Loucy (cell line): ENCODE data around the gene CDRT4.

Experiments
- H2AFZ ChIP-seq: fragments of 200-600 bp; sonication (generic); 2 replicates; pipeline ENCODE4 v1.6.0; 2016; ENCODE audit warnings: antibody characterized with exemption, mild to moderate bottlenecking, low read length, moderate library complexity
- H3F3A ChIP-seq: fragments of 200-600 bp; 2 replicates; pipeline ENCODE4 v1.6.0; 2016; ENCODE audit warnings: antibody characterized with exemption, low read depth, mild to moderate bottlenecking
- H3K27me3 ChIP-seq: fragments of 200-600 bp; sonication (generic); 2 replicates; pipeline ENCODE4 v1.6.1; 2014; ENCODE audit warnings: low read length, mild to moderate bottlenecking; ENCODE audit not compliant: insufficient read depth, poor library complexity, severe bottlenecking
- H3K36me3 ChIP-seq: fragments of 200-600 bp; sonication (generic); 2 replicates; pipeline ENCODE4 v1.6.1; 2016; ENCODE audit warnings: low read length; ENCODE audit not compliant: insufficient read depth
- H3K4me1 ChIP-seq: fragments of 200-600 bp; sonication (generic); 2 replicates; pipeline ENCODE4 v1.5.1; 2014; ENCODE audit warnings: low read length, mild to moderate bottlenecking; ENCODE audit not compliant: insufficient read depth, poor library complexity, severe bottlenecking
- H3K4me2 ChIP-seq: fragments of 200-600 bp; sonication (generic); 2 replicates; pipeline ENCODE4 v1.6.0; 2014; ENCODE audit warnings: antibody characterized with exemption, low read length, low read depth, mild to moderate bottlenecking; ENCODE audit not compliant: poor library complexity, severe bottlenecking
- H3K4me3 ChIP-seq: fragments of 200-600 bp; sonication (generic); 2 replicates; pipeline ENCODE4 v1.5.1; 2014; ENCODE audit warnings: low read length, mild to moderate bottlenecking, mixed read lengths; ENCODE audit not compliant: poor library complexity, severe bottlenecking
- H3K79me2 ChIP-seq: fragments of 200-600 bp; sonication (generic); 2 replicates; pipeline ENCODE4 v1.6.1; 2014; ENCODE audit warnings: low read length; ENCODE audit not compliant: insufficient read depth
- H3K9ac ChIP-seq: fragments of 200-600 bp; sonication (generic); 2 replicates; pipeline ENCODE4 v1.6.0; 2014; ENCODE audit warnings: mild to moderate bottlenecking, low read depth, low read length, moderate library complexity; ENCODE audit not compliant: poor library complexity, severe bottlenecking
- H3K9me2 ChIP-seq: fragments of 200-600 bp; sonication (generic); replicated peaks from 2 replicates; pipeline ENCODE4 v1.6.1; 2016; ENCODE audit warnings: low read depth, low read length, mixed read lengths
- H3K9me3 ChIP-seq: fragments of 200-600 bp; sonication (generic); 2 replicates; pipeline ENCODE4 v1.6.1; 2014; ENCODE audit warnings: mild to moderate bottlenecking, antibody characterized with exemption, low read length, low read depth; ENCODE audit not compliant: insufficient read depth
- H4K20me1 ChIP-seq: fragments of 200-600 bp; sonication (generic); 2 replicates; pipeline ENCODE4 v1.6.0; 2014; ENCODE audit warnings: antibody characterized with exemption, low read length, mild to moderate bottlenecking; ENCODE audit not compliant: insufficient read depth, poor library complexity, severe bottlenecking
- CTCF ChIP-seq: fragments of 200-600 bp; sonication (generic); conservative IDR thresholded peaks from 2 replicates; pipeline ENCODE4 v1.5.1; 2014; ENCODE audit warnings: mild to moderate bottlenecking, antibody characterized with exemption, low read length
- EZH2phosphoT487 ChIP-seq: fragments of 200-600 bp; IDR thresholded peaks from 2 replicates; pipeline ENCODE4 v1.6.1; 2018; ENCODE audit warnings: antibody characterized with exemption, mild to moderate bottlenecking, moderate library complexity, borderline replicate concordance

Gene CDRT4

GRCh38 chr17:15513856-15514459, 46.5 kb upstream of the CDRT4 start:
- H3K9me2 ChIP-seq, result no peaks in the 10 kb centered on the region
- no peaks in the 10 kb centered on the region for H3K4me1 ChIP-seq
- no peaks in the 10 kb centered on the region for H3K79me2 ChIP-seq
- no peak overlapping the region for H3K4me2 ChIP-seq
- H3K4me3 ChIP-seq, result no peak overlapping the region
- H3K9ac ChIP-seq, result no peak overlapping the region
- no peaks in the 10 kb centered on the region for H3F3A ChIP-seq
- no peaks in the 10 kb centered on the region for H3K36me3 ChIP-seq
- no peaks in the 10 kb centered on the region for H4K20me1 ChIP-seq
- H3K9me3 ChIP-seq, result no peaks in the 10 kb centered on the region
- TF ChIP-seq CTCF, result no peak
- no peak for TF ChIP-seq EZH2phosphoT487
- H3K27me3 ChIP-seq, result no peaks in the 10 kb centered on the region
- H2AFZ ChIP-seq, result no peak overlapping the region

GRCh38 chr17:15513058-15513791, 45.8 kb upstream of the CDRT4 start:
- Histone ChIP-seq H3F3A (no peaks in the 10 kb centered on the region), H4K20me1 (no peaks in the 10 kb centered on the region), H3K27me3 (no peaks in the 10 kb centered on the region), H3K4me3 (no peak overlapping the region), H3K4me1 (no peaks in the 10 kb centered on the region), H3K4me2 (no peak overlapping the region), H3K9me3 (no peaks in the 10 kb centered on the region), H2AFZ (no peak overlapping the region), H3K79me2 (no peaks in the 10 kb centered on the region), H3K9ac (no peak overlapping the region), H3K9me2 (no peaks in the 10 kb centered on the region), H3K36me3 (no peaks in the 10 kb centered on the region)
- TF ChIP-seq EZH2phosphoT487 (no peak), CTCF (no peak)

GRCh38 chr17:15512071-15512709, 44.8 kb upstream of the CDRT4 start:
- Histone ChIP-seq H3K4me3 (no peak overlapping the region), H3K79me2 (no peaks in the 10 kb centered on the region), H3K9me3 (no peaks in the 10 kb centered on the region), H3K36me3 (no peaks in the 10 kb centered on the region), H3K9me2 (no peaks in the 10 kb centered on the region), H3K27me3 (no peaks in the 10 kb centered on the region), H2AFZ (no peak overlapping the region), H3F3A (no peaks in the 10 kb centered on the region), H3K4me1 (no peaks in the 10 kb centered on the region), H3K9ac (no peak overlapping the region), H3K4me2 (no peak overlapping the region), H4K20me1 (no peaks in the 10 kb centered on the region)
- TF ChIP-seq CTCF (no peak), EZH2phosphoT487 (no peak)
